Measurements from ENCODE around the gene LRP10. TPM values are rescaled to one million over a fixed set of nuclear protein-coding genes. Genes with fewer than 3 reads are reported as not detected.
"Not testable (repeated sequence)": the region's sequence is repeated elsewhere in the genome, so short reads cannot be mapped to it uniquely, and the experiment has no call there.

LRP10 gene
- total RNA-seq, 2 donors from 2014 or later: 54.2 to 144 TPM

- Histone ChIP-seq H3K36me3 (peaks cover 62% of the 10 kb centered on the region), H3K9me3 (no peaks in the 10 kb centered on the region), H3K4me1 (peaks cover 0 to 4% of the 10 kb centered on the region in 2 donors), H3K4me3 (no peak overlapping the region), H3K27ac (no peak overlapping the region), H3K27me3 (no peaks in the 10 kb centered on the region)
- TF ChIP-seq CTCF (IDR thresholded peaks at IDR 0.05): no peak
- DNase-seq (ENCODE audit: low spot score): no peak
Measured at GRCh38 chr14:22910916-22911315, 39.4 kb downstream of the LRP10 start.

- H3K4me3 ChIP-seq; H3K27me3 ChIP-seq; H3K27ac ChIP-seq; DNase-seq (ENCODE audit: low spot score); H3K9me3 ChIP-seq: not testable (repeated sequence)
- Histone ChIP-seq H3K36me3 (peaks cover 28% of the 10 kb centered on the region), H3K4me1 (peaks cover 0 to 30% of the 10 kb centered on the region in 2 donors)
Measured at GRCh38 chr14:22914836-22915235, 43.3 kb downstream of the LRP10 start.

GRCh38 chr14:22915886-22916521 lies 44.5 kb downstream of the LRP10 start:
- H3K27ac ChIP-seq: no peak overlapping the region
- H3K4me1 ChIP-seq: peaks cover 0 to 31% of the 10 kb centered on the region in 2 donors
- H3K27me3 ChIP-seq: no peaks in the 10 kb centered on the region
- no peak for DNase-seq (ENCODE audit: low spot score)
- no peak overlapping the region for H3K4me3 ChIP-seq
- no peak for TF ChIP-seq CTCF (IDR thresholded peaks at IDR 0.05)
- H3K36me3 ChIP-seq: peaks cover 26% of the 10 kb centered on the region
- no peaks in the 10 kb centered on the region for H3K9me3 ChIP-seq

- H3K4me1 ChIP-seq: peaks cover 0 to 31% of the 10 kb centered on the region in 2 donors
Measured at GRCh38 chr14:22918804-22919600, 47.5 kb downstream of the LRP10 start, which contains the start of gene RBM23. Gene RBM23 (minus strand): TSS chr14:22919149.

GRCh38 chr14:22919601-22919921 lies 48.0 kb downstream of the LRP10 start:
- no peak for DNase-seq (ENCODE audit: low spot score)
- Histone ChIP-seq H3K9me3 (no peaks in the 10 kb centered on the region), H3K4me3 (peak overlapping the region; percentile 35 to 81), H3K36me3 (peaks cover 41% of the 10 kb centered on the region), H3K27ac (peak overlapping the region; percentile 83 to 86), H3K4me1 (peaks cover 0 to 31% of the 10 kb centered on the region in 2 donors), H3K27me3 (no peaks in the 10 kb centered on the region)
- TF ChIP-seq CTCF (IDR thresholded peaks at IDR 0.05): no peak

More at GRCh38 chr14:22918804-22919600, 47.5 kb downstream of the LRP10 start, which contains the start of gene RBM23:
- Histone ChIP-seq H3K27me3 (no peaks in the 10 kb centered on the region), H3K4me3 (peak within 1 kb of the TSS; percentile 74 to 81), H3K27ac (peak within 1 kb of the TSS; percentile 97 to 98), H3K9me3 (no peaks in the 10 kb centered on the region), H3K36me3 (peaks cover 35% of the 10 kb centered on the region)
- no peak for TF ChIP-seq CTCF (IDR thresholded peaks at IDR 0.05)
- peak; percentile 100 for DNase-seq (ENCODE audit: low spot score)

- H3K36me3 ChIP-seq: peaks cover 52% of the 10 kb centered on the region
- TF ChIP-seq CTCF (IDR thresholded peaks at IDR 0.05): no peak
- DNase-seq (ENCODE audit: low spot score): no peak
- H3K27ac ChIP-seq: peak overlapping the region in 1 of 2 donors; percentile 2
- H3K4me3 ChIP-seq: no peak overlapping the region
- H3K27me3 ChIP-seq: no peaks in the 10 kb centered on the region
- no peaks in the 10 kb centered on the region for H3K9me3 ChIP-seq
- H3K4me1 ChIP-seq: peaks cover 0 to 29% of the 10 kb centered on the region in 2 donors
Measured at GRCh38 chr14:22920697-22921096, 49.2 kb downstream of the LRP10 start.

All from right atrium auricular region (tissue), 2 donors.